Nephron progenitor cell (in vitro differentiated cells): ENCODE data around the gene SH3YL1.

Source experiments
- DNase-seq: peaks from one replicate; pipeline ENCODE4 v3.0.0; 2021
- H3K27ac Mint-ChIP-seq: 2 replicates; pipeline ENCODE4 v1.8.0; 2021; ENCODE audit warnings: mild to moderate bottlenecking, moderate library complexity, mixed read lengths
- H3K27me3 Mint-ChIP-seq: 2 replicates; pipeline ENCODE4 v1.8.0; 2021; ENCODE audit warnings: mild to moderate bottlenecking, low read depth, mixed read lengths; ENCODE audit not compliant: poor library complexity
- H3K36me3 Mint-ChIP-seq: 2 replicates; pipeline ENCODE4 v1.8.0; 2021; ENCODE audit warnings: low read depth, mixed read lengths
- H3K4me1 Mint-ChIP-seq: 2 replicates; pipeline ENCODE4 v1.8.0; 2021; ENCODE audit warnings: mixed read lengths
- H3K4me3 Mint-ChIP-seq: 2 replicates; pipeline ENCODE4 v1.8.0; 2021; ENCODE audit warnings: mild to moderate bottlenecking, moderate library complexity, mixed read lengths
- H3K9me3 Mint-ChIP-seq: 2 replicates; pipeline ENCODE4 v1.8.0; 2021; ENCODE audit warnings: mild to moderate bottlenecking, moderate library complexity, mixed read lengths
- TF ChIP-seq, protein P1 (sequence below): fragments of 200-600 bp; sonication (generic); IDR thresholded peaks from 2 replicates; pipeline ENCODE4 v1.5.0; 2021; ENCODE audit warnings: antibody characterized with exemption

SH3YL1 gene

GRCh38 chr2:169741-170140 lies 94.1 kb downstream of the SH3YL1 start:
- Mint-ChIP-seq H3K9me3 (no peaks in the 10 kb centered on the region), H3K4me3 (no peak overlapping the region), H3K4me1 (peaks cover under 1% of the 10 kb centered on the region), H3K36me3 (no peaks in the 10 kb centered on the region), H3K27ac (no peak overlapping the region), H3K27me3 (no peaks in the 10 kb centered on the region)
- no peak for DNase-seq
- TF ChIP-seq, protein P1, sequence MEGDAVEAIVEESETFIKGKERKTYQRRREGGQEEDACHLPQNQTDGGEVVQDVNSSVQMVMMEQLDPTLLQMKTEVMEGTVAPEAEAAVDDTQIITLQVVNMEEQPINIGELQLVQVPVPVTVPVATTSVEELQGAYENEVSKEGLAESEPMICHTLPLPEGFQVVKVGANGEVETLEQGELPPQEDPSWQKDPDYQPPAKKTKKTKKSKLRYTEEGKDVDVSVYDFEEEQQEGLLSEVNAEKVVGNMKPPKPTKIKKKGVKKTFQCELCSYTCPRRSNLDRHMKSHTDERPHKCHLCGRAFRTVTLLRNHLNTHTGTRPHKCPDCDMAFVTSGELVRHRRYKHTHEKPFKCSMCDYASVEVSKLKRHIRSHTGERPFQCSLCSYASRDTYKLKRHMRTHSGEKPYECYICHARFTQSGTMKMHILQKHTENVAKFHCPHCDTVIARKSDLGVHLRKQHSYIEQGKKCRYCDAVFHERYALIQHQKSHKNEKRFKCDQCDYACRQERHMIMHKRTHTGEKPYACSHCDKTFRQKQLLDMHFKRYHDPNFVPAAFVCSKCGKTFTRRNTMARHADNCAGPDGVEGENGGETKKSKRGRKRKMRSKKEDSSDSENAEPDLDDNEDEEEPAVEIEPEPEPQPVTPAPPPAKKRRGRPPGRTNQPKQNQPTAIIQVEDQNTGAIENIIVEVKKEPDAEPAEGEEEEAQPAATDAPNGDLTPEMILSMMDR = no peak
